GM12865 (cell line): ENCODE data around the gene PEPD.

Experiments used
- DNase-seq: peaks from one replicate; pipeline ENCODE4 v3.0.0; 2010; ENCODE audit warnings: low read depth
- H3K4me3 ChIP-seq: 2 replicates; pipeline ENCODE4 v1.5.1; 2011; ENCODE audit warnings: mild to moderate bottlenecking, low read depth, low read length, control low read depth
- TF ChIP-seq, protein P1 (sequence below): IDR thresholded peaks from 2 replicates; pipeline ENCODE4 v1.5.1; 2011; ENCODE audit warnings: low read length, control low read depth, low read depth, inconsistent platforms; ENCODE audit not compliant: insufficient read depth; ENCODE audit errors: missing control alignments

Gene PEPD

DNA sequence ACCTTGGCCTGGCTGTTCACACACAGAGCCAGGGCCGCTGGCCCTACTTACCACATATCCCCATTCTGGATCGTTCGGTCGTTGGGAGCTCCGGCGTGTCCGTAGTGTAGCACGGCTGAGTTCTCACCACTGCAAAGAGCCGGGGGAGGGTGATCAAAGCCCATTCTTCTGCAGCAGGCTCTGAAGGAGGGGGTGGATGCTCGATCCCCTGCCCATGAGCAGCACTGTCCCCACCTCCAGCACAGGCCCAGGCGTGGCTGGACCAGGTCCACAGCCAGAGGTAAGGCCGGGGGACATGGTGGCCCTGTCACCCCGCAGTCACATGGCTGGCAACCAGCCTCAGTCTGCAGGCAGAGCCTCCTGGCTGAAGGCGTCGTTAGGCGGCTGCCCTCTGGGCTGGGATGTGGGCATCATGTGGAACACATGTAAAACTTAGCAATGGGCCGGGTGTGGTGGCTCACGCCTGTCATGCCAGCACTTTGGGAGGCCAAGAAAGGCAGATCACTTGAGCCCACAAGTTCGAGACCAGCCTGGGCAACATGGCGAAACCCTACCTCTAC is 109.9 kb downstream of the PEPD start:
- no peak for DNase-seq
- TF ChIP-seq, protein P1, sequence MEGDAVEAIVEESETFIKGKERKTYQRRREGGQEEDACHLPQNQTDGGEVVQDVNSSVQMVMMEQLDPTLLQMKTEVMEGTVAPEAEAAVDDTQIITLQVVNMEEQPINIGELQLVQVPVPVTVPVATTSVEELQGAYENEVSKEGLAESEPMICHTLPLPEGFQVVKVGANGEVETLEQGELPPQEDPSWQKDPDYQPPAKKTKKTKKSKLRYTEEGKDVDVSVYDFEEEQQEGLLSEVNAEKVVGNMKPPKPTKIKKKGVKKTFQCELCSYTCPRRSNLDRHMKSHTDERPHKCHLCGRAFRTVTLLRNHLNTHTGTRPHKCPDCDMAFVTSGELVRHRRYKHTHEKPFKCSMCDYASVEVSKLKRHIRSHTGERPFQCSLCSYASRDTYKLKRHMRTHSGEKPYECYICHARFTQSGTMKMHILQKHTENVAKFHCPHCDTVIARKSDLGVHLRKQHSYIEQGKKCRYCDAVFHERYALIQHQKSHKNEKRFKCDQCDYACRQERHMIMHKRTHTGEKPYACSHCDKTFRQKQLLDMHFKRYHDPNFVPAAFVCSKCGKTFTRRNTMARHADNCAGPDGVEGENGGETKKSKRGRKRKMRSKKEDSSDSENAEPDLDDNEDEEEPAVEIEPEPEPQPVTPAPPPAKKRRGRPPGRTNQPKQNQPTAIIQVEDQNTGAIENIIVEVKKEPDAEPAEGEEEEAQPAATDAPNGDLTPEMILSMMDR = no peak
- no peak overlapping the region for H3K4me3 ChIP-seq

DNA sequence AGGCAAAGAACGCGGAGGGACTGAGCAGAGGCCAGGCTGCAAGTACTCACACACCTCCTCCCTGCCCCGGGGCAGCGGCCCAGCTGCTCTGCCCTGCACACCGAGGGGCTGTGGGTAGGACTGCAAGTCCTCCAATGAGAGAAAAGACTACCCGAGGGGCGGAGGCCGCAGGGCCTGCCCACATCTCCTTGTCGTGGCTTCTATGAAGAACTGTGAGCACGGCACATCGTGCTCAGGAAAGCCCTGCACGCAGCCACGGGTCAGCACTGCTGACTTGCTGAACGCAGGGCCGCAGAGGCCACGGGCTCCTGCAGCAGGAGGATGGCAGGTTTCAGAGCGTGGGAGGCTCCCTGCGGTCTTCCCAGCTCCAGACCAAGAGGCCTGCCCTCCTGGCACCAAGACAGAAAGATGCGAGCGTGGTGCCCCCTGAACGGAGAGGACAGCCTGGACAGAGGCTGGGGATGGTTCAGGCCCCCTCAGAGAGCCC is 110.6 kb downstream of the PEPD start:
- TF ChIP-seq, protein P1 = no peak
- no peak for DNase-seq
- no peak overlapping the region for H3K4me3 ChIP-seq

DNA sequence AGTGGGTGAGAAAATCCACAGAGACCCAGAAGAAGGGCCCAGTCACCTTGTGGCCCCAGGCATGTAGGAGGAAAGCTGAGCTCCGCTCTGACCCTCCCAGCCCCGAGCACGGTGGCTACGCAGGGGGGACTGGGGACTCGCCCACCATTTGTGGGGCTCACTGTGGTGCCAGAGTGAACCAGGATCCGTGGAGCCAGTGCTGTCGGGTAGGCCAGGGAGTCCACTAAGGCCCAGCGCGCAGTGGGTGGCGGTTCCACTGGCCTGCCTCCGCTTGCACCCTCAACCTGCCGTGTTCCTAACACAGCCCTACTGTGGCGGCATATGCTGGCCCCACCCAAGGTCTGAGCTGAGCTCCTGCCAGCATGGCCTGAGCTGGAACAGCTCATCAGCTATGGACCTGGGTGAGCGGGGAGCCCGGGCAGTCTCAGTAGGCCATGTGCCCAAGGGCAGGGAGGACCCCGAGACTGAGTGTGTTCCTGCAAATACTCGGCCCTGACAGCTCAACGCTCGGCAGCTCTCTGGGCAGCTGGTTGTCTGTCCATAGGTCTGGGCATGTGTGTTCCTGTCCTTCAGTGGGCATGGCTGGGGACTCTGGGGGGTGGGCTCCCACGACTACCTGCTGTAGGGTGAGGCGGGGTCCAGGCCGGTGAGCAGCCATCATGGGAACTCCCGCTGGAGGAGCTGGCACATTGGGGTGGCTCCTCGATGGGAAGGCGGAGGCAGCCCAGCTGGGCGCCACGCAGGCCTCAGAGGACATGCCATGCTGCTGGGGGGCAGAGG is 111.5 kb downstream of the PEPD start:
- no peak for DNase-seq
- no peak overlapping the region for H3K4me3 ChIP-seq
- TF ChIP-seq, protein P1 = no peak

DNA sequence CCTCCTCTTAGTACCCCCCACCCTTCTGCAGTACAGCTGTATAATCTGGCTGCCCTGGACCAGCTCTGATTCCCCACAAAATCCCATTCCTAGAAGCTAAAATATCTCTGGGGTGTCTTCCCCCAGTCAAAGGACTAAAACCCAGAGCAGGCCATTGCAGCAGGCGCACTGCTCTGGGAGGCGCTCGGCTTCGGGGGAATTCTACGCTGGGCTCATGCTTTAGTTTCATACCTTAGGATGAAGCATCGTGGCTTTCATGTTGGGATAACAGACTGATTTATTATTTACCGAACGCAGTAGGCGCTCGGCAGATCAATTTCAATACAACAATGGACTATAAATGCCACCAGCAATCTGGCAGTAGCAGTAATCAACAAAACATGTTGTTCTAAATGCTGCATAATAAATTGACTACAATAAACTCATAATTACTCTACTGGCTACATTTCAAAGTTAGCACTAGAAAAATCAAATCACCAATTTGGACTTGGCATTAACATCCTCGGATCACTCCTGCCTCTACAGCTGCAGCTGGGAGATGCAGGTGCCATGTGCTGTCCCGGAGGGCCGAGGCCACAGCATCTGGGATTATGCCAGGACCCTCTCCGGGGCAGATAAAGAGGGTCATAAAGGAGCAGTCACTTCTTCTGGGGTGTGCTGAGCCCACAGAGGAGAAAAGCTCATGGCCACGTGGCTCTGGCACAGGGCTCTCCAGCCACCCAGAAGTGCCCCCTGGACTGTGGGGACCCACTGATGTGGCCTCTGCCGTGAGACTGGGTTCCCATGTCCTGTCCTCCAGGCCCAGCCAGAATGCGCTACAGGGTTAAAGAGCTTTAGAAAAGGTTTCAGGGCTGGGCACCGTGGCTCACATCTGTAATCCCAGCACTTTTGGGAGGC is 112.8 kb downstream of the PEPD start:
- DNase-seq = no peak
- TF ChIP-seq, protein P1 = no peak
- H3K4me3 ChIP-seq = no peak overlapping the region

DNA sequence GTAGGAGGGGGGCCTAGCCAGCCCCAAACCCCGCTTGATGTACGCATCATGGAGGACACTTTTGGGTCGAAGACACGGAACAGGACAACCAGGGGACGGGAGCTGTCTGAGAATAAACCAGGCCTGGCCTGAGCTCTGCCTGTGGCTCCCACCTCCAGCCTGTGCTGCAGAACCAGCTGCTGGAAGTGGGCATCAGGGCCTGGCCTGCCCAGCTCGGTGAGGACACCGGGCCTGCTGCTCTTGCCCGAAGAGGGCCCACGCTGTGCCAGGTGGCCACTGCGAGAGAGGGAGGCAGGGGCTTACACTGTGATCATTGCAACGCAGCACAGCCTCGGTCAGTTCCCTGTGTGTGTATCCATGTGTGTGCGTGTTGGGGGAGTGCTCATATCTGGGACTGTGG is 113.5 kb downstream of the PEPD start:
- H3K4me3 ChIP-seq = no peak overlapping the region
- DNase-seq = no peak
- TF ChIP-seq, protein P1 = no peak

DNA sequence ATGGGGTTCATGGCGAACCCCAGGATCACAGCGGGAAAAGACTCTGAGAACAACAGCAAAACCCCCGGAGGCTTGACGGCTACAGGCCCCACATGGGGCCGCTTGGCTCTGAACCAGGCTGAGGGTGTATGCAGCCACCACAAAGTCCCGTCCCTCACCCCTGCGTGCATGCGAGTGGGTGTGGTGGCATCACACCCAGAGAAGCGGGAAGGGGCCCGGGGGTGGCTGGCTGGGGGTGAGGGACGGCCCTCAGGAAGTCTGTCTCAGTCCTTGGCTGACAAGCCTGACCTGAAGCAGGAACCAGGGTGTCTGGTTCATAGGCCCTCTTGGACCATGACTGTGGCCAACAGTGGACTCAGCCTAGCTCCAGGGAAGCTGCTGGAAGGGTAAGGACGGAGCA is 113.9 kb downstream of the PEPD start:
- H3K4me3 ChIP-seq = no peak overlapping the region
- TF ChIP-seq, protein P1 = no peak
- no peak for DNase-seq
